HG03575 (cell line): ENCODE results near the gene HORMAD2.
"Not testable (repeated sequence)": the region's sequence is repeated elsewhere in the genome, so short reads cannot be mapped to it uniquely, and the experiment has no call there.

Experiments used
- ATAC-seq: cut with Tn5 transposase; IDR thresholded peaks from one replicate; pipeline ENCODE4 v1.9.1; 2021; ENCODE audit not compliant: unreplicated experiment, insufficient number of reproducible peaks, low FRiP score; ENCODE audit errors: extremely low read depth

HORMAD2 gene

GRCh38 chr22:30198921-30199320, 118.7 kb downstream of the HORMAD2 start:
- no peak for ATAC-seq

DNA sequence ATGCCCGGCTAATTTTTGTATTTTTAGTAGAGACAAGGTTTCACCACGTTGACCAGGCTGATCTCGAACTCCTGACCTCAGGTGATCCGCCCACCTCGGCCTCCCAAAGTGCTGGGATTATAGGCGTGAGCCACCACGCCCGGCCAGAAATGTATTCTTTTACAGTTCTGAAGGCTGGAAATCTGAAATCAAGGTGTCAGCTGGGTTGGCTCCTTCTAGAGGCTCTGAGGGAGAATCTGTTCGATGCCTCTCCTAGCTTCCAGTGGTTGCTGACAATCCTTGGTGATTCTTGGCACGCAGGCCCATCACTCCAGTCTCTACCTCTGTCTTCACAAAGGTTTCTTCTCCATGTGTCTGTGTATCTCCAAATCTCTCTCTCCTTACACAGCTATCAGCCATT, 120.6 kb downstream of the HORMAD2 start:
- ATAC-seq = not testable (repeated sequence)

- no peak for ATAC-seq
Observed at GRCh38 chr22:30201945-30202344, 121.7 kb downstream of the HORMAD2 start.

- no peak for ATAC-seq
Observed at GRCh38 chr22:30202531-30203006, 122.3 kb downstream of the HORMAD2 start.

GRCh38 chr22:30204015-30204741, 123.9 kb downstream of the HORMAD2 start:
- ATAC-seq = no peak

GRCh38 chr22:30204742-30205111, 124.5 kb downstream of the HORMAD2 start:
- no peak for ATAC-seq

DNA sequence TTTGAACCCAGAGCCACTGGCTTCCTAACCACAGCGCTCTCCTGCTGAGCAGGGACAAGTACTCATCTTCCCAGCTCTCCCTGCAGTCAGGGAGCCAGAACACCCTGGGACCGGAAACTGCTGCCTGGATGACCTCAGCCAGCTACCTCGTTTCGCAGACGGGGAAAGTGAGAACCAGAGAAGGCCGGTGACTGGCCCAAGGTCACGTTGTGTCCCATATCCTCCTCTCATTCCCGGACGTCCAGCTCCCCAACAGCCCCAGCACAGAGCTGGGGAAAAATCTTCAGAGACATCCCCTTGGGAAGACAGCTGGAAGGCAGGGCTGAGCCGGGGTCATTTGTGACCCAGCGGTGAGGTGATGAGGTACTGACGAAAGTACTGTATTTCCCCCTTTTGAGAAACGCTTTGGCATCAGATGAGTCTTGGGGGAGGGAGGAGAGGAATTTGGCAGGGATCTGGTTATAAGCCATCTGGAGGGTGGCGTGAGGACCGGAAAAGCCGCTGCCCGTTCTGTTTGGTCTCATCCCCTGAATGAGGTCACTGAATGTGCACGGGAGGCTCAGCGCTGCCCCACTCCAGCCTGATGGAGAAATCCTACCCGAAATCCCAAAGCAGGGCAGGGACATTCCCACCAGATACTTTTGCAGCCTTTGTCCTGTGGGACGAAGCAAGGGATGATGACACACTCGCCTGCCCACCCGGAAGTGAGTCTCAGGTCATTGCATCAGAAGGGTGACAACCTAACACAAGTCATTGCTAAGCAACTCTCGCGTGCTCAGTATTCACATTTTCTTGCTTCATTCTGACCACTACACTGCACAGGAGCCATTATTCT, 125.2 kb downstream of the HORMAD2 start:
- no peak for ATAC-seq

- ATAC-seq = no peak
Observed at GRCh38 chr22:30206944-30207343, 126.7 kb downstream of the HORMAD2 start.

DNA sequence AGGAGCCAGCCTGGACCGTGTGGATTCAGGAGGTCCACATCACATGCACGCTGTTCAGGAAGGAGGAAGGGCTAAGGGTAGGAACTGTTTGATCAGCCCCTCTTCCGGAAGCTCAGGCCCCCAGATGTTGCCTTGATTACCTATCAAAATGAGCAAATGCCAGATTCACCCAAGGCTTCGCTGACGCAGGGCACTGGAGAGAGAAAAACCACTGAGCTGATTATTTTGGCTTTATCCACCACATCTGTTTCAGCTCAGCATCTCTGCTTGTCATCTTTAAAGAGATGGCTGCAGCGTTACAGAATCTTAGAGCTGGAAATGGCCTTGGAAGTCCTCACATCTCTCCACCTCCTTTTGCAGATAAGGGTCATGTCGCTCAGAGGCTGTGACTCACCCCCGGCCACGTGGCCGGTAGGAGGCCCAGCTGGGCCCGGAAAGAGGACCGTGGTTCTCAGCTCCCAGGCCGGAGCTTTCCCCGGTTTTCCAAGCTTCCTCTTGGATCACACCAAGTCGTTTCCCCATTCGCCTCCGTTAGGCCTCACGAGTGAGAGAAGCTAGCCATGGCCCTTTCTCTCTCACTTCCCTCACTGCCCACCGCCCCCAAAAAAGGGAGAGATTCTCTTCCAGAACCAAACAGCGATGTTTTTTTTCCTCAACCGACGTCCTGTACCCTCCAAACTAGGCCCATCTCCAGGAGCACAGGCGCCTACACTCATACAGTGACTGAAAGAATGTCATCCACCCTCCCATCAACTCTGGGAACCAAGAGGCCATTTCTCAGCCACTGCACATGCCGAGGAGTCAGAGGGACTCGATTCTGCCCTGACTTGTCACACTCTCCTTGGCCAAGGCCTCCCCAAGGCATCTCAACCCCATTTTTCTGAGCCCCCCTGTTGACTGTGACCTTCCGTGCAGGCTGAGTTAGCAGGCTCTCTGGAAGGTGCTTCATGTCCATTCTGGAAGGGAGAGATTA, 128.7 kb downstream of the HORMAD2 start:
- no peak for ATAC-seq

GRCh38 chr22:30209642-30210041, 129.4 kb downstream of the HORMAD2 start:
- ATAC-seq = no peak

DNA sequence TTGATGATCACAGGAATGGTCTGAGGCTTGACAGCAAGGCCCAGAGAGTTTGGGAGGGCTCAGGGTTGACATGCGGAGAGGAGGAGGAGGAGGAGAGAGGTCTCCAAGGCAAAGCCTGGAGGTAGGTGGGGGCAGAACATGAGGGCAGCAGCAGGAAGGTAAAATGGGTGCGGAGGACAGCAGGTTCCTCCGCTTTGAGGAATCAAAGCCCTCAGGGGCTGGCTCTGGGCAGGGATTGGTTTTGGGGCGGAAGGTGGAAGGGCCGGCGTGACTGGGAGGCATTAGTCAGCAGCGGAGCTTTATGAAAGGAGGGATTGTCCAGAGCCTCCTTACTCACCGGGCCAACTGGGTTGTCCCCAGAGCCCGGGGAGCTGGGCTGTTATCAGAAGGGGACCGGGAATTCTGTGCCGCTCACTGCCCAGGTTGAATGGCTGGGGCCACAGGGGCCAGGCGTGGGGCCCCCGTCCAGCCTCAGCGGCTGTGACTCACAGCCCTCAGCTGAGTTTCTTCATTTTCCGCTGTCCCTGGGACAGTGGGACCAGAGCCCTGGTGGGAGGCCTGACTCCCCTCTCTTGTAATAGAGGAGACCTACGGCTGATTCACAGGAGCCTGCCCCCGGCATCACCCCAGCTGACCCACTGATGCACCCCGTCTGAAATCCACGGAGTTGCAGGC, 130.1 kb downstream of the HORMAD2 start:
- no peak for ATAC-seq

- no peak for ATAC-seq
Observed at GRCh38 chr22:30211124-30211820, 131.0 kb downstream of the HORMAD2 start.

DNA sequence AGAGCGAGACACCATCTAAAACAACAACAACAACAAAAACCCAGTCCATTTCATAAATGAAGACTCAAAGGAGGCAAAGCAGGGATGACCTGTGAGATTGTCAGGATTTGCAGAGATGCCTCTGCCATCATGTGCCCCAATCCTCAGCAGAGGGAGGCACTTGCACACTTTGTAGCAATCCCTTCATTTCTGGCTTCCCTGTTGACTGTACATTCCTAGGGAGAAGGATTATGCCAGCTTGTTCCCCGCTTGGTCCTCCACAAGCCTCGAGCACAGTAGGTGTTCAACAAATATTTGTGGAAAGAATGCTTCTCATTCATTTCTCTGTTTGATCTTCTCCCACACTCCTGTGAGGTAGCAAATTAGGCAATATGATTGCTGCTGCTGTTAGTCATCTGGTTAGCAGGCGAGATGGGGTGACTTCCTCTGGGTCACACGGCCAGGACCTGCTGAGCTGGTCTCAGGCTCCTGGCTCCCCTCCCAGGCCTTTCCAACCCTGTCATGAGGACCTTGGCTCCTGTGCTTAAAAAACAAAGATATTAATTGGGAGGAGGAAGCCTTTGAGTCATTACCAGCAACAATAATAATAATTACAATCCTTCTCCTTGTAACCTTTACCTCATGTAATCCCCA, 132.2 kb downstream of the HORMAD2 start:
- no peak for ATAC-seq

GRCh38 chr22:30212996-30213441, 132.8 kb downstream of the HORMAD2 start:
- ATAC-seq = no peak

DNA sequence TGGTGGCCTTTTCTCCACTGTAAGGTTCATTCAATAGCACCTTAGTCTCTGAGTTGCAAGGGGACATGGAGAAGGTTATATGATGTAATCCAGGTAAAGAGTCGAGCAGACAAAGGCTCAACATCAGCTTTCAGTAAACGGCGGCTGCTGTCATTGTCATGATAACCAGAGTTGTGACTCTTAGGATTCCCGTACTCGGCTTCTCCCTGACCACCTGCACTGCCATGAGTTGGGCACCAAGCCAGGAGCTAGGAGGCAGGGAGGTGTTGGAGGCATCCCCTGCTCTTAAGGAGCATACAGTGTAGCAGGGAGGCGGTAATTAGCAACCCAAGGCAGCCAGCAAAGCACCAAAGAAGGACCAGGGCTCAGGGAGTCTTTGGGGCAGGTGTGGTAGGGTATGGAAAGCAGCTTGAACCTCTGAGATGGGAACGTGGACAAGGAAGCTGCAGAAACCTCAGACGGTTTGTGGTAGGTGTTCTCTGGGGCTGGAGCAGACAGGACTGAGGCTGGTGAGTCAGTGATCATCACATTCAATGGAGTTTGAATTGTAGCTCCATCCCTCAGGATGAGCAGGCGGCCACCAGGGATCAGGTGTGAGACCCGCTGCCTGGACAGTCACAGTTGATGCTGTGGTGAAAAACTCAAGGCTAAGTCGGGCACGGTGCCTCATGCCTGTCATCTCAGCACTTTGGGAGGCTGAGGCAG, 134.6 kb downstream of the HORMAD2 start:
- no peak for ATAC-seq

DNA sequence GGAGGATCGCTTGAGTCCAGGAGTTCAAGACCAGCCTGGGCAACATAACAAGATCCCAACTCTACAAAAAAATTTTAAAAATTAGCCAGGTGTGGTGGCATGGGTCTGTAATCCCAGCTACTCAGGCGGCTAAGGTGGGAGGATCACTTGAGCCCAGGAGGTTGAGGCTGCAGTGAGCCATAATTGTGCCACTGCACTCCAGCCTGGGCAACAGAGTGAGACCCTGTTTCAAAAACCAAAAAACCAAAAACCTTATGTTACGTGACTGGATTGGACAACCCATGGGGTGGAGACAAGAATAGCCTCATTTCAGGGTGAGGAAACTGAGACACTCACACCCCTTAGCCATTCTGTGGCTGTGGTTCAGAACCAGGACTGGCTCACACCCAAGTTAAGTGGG, 136.0 kb downstream of the HORMAD2 start:
- ATAC-seq = not testable (repeated sequence)

GRCh38 chr22:30216710-30217109, 136.4 kb downstream of the HORMAD2 start:
- ATAC-seq = no peak
